ENCODE measurements around the gene LRPAP1.

The LRPAP1 gene

GRCh38 chr4:3481113-3481531 lies 51.1 kb downstream of the LRPAP1 start:
- ATAC-seq (ENCODE audit: low read depth), result no peak
- Histone ChIP-seq H3K27ac (ENCODE audit: poor library complexity, severe bottlenecking) (no peak overlapping the region), H3K27me3 (ENCODE audit: insufficient read depth, poor library complexity, severe bottlenecking) (no peaks in the 10 kb centered on the region), H3K9me3 (ENCODE audit: severe bottlenecking) (no peaks in the 10 kb centered on the region), H3K4me1 (ENCODE audit: insufficient read depth, poor library complexity, severe bottlenecking) (peaks cover 8% of the 10 kb centered on the region), H3K36me3 (ENCODE audit: low read depth) (no peaks in the 10 kb centered on the region), H3K4me3 (ENCODE audit: severe bottlenecking) (no peak overlapping the region)
- TF ChIP-seq, protein P1, sequence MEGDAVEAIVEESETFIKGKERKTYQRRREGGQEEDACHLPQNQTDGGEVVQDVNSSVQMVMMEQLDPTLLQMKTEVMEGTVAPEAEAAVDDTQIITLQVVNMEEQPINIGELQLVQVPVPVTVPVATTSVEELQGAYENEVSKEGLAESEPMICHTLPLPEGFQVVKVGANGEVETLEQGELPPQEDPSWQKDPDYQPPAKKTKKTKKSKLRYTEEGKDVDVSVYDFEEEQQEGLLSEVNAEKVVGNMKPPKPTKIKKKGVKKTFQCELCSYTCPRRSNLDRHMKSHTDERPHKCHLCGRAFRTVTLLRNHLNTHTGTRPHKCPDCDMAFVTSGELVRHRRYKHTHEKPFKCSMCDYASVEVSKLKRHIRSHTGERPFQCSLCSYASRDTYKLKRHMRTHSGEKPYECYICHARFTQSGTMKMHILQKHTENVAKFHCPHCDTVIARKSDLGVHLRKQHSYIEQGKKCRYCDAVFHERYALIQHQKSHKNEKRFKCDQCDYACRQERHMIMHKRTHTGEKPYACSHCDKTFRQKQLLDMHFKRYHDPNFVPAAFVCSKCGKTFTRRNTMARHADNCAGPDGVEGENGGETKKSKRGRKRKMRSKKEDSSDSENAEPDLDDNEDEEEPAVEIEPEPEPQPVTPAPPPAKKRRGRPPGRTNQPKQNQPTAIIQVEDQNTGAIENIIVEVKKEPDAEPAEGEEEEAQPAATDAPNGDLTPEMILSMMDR (IDR thresholded peaks at IDR 0.05; ENCODE audit: poor library complexity, severe bottlenecking), result no peak
- no peak for DNase-seq (ENCODE audit: low spot score)

DNA sequence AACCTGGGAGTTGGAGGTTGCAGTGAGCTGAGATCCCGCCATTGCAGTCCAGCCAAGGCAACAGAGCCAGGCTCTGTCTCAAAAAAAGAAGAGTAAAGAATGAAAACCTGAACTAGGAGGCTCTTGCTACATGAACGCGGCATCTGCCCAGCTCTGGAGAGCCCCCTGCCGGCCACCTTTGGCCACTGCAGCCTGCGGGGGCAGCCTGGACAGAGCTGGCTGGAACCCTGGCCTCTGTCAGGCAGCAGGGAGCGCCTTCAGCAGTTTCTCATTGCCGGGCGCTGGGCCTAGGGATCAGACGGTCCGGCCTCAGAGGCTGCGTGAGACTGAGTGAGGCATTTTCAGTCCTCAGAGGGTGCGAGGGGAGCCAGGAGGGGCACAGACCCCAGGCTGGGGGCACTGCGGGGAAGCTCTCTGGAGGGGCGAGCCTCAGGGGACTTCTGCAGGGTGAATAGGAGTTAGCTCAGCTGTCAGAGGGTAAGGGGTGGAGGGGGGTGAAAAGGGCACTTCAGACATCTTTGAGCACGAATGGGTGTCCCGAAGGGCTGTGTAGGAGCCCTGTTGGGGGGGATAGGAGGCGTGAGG lies 51.6 kb downstream of the LRPAP1 start:
- ATAC-seq (ENCODE audit: low read depth) (peak; percentile 30), DNase-seq (ENCODE audit: low spot score) (no peak)
- TF ChIP-seq, protein P1 (IDR thresholded peaks at IDR 0.05; ENCODE audit: poor library complexity, severe bottlenecking), result peak; percentile 97

DNA sequence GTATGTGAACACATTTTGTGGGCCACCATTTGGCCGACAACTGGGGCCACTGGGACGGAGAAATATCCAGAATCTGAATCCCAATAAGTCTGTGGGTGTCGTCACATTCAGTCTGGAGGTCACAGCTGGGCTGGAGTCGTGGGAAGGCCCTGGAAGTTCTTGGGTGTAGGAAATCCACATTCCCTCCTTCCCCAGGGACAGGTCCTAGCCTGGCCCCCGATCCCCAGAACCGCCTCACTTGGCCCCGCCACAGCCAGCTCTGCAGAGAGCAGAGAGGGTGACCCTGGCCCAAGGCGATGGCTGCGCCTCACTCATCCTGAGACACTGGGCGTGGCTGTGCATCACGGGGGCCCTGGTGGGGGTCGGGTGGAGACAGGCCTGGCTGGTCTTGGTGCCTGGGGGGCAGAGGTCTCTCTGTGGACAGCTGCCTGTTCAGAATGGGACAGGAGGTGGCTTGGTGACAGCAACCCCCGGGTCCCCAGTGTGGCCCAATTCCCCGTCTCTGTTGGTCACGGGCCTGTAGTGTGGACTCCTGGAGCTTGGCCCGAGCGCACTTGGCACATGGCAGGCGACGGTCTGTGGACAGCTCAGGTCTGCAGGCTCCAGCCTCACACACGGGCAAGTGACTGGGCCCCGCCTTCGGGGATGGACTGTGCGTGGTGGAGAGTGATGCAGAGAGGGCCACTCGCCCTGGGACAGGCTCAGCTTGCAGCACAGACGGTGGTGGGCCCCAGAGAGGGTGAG lies 52.7 kb downstream of the LRPAP1 start:
- DNase-seq (ENCODE audit: low spot score), result no peak
- TF ChIP-seq, protein P1 (IDR thresholded peaks at IDR 0.05; ENCODE audit: poor library complexity, severe bottlenecking), result no peak
- Histone ChIP-seq H3K4me1 (ENCODE audit: insufficient read depth, poor library complexity, severe bottlenecking) (peaks cover 8% of the 10 kb centered on the region), H3K27ac (ENCODE audit: poor library complexity, severe bottlenecking) (no peak overlapping the region), H3K36me3 (ENCODE audit: low read depth) (no peaks in the 10 kb centered on the region), H3K27me3 (ENCODE audit: insufficient read depth, poor library complexity, severe bottlenecking) (no peaks in the 10 kb centered on the region), H3K9me3 (ENCODE audit: severe bottlenecking) (no peaks in the 10 kb centered on the region), H3K4me3 (ENCODE audit: severe bottlenecking) (no peak overlapping the region)
- ATAC-seq (ENCODE audit: low read depth), result no peak

More for the DNA sequence above, 51.6 kb downstream of the LRPAP1 start:
- no peaks in the 10 kb centered on the region for H3K9me3 ChIP-seq (ENCODE audit: severe bottlenecking)
- no peaks in the 10 kb centered on the region for H3K36me3 ChIP-seq (ENCODE audit: low read depth)
- H3K27ac ChIP-seq (ENCODE audit: poor library complexity, severe bottlenecking), result no peak overlapping the region
- no peak overlapping the region for H3K4me3 ChIP-seq (ENCODE audit: severe bottlenecking)
- peaks cover 8% of the 10 kb centered on the region for H3K4me1 ChIP-seq (ENCODE audit: insufficient read depth, poor library complexity, severe bottlenecking)
- no peaks in the 10 kb centered on the region for H3K27me3 ChIP-seq (ENCODE audit: insufficient read depth, poor library complexity, severe bottlenecking)

DNA sequence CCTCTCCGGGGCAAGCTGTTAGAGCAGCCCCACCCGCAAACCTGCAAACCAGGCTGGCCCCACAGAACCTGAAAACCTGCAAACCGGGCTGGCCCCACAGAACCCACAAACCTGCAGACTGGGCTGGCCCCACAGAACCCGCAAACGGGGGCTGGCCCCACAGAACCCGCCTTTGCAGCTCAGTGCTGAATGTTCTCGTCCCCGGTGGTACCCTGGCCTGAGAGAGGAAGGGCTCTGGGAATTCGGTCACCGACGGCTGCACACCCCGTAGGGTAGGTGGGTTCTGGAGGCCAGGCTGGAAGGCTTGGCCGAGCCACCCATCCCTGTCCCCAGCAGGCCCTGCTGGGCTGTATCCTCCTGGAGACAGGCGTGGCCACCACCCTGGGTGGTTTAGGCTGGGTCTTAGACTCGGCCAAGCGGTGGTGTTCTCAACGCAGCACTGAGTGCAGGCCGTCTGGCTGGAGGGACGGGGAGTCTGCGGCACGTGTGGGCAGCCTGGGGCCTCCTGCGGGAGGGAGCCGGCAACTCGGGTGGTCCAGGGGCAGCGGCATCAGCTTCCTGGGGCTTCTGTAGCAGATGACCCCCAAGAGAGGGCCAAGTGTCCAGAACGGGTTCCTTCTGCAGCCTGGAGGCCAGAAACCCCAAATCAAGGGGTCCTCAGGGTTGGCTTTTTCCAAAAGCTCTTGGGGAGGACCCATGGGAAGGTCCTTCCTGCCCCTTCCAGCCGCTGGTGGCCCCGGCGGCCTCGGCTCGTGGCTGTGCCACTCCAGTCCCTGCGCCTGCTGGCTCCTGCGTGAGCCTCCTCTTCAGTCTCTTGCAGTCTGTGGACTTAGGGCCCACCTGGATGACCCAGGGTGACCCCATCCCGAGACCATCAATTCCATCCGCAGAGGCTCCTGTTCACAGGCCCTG lies 53.5 kb downstream of the LRPAP1 start:
- no peak for ATAC-seq (ENCODE audit: low read depth)
- Histone ChIP-seq H3K36me3 (ENCODE audit: low read depth) (no peaks in the 10 kb centered on the region), H3K4me3 (ENCODE audit: severe bottlenecking) (no peak overlapping the region), H3K4me1 (ENCODE audit: insufficient read depth, poor library complexity, severe bottlenecking) (peaks cover under 1% of the 10 kb centered on the region), H3K27me3 (ENCODE audit: insufficient read depth, poor library complexity, severe bottlenecking) (no peaks in the 10 kb centered on the region), H3K9me3 (ENCODE audit: severe bottlenecking) (no peaks in the 10 kb centered on the region), H3K27ac (ENCODE audit: poor library complexity, severe bottlenecking) (no peak overlapping the region)
- TF ChIP-seq, protein P1 (IDR thresholded peaks at IDR 0.05; ENCODE audit: poor library complexity, severe bottlenecking), result no peak
- DNase-seq (ENCODE audit: low spot score), result no peak

Data from RWPE2 (cell line).